DOHH2 (cell line): ENCODE data around the gene IRF9.

Source experiments
- H3F3A ChIP-seq: fragments of 200-600 bp; sonication (generic), shearing (Covaris generic); 2 replicates; pipeline ENCODE4 v1.6.0; 2016; ENCODE audit warnings: antibody characterized with exemption, mild to moderate bottlenecking; ENCODE audit not compliant: control insufficient read depth, insufficient read depth
- H3K27ac ChIP-seq: fragments of 200-600 bp; sonication (generic); 2 replicates; pipeline ENCODE4 v1.5.1; 2014; ENCODE audit warnings: low read depth, mild to moderate bottlenecking, low read length, moderate library complexity
- H3K27me3 ChIP-seq: fragments of 200-600 bp; sonication (generic); 2 replicates; pipeline ENCODE4 v1.6.1; 2014; ENCODE audit warnings: mild to moderate bottlenecking, low read length, mixed read lengths; ENCODE audit not compliant: control insufficient read depth
- H3K36me3 ChIP-seq: fragments of 200-600 bp; sonication (generic); 2 replicates; pipeline ENCODE4 v1.6.1; 2014; ENCODE audit warnings: mild to moderate bottlenecking, low read length, moderate library complexity, mixed read lengths; ENCODE audit not compliant: control insufficient read depth
- H3K4me1 ChIP-seq: fragments of 200-600 bp; sonication (generic); 2 replicates; pipeline ENCODE4 v1.6.1; 2014; ENCODE audit warnings: mild to moderate bottlenecking, low read length, mixed read lengths; ENCODE audit not compliant: control insufficient read depth
- H3K4me2 ChIP-seq: fragments of 200-600 bp; sonication (generic); 2 replicates; pipeline ENCODE4 v1.6.0; 2014; ENCODE audit warnings: mild to moderate bottlenecking, low read length, moderate library complexity
- H3K4me3 ChIP-seq: fragments of 200-600 bp; sonication (generic); 2 replicates; pipeline ENCODE4 v1.5.1; 2014; ENCODE audit warnings: mild to moderate bottlenecking, low read length, mixed read lengths
- H3K79me2 ChIP-seq: fragments of 200-600 bp; sonication (generic); 2 replicates; pipeline ENCODE4 v1.6.1; 2014; ENCODE audit warnings: mild to moderate bottlenecking, low read length, mixed read lengths; ENCODE audit not compliant: control insufficient read depth
- H3K9me2 ChIP-seq: fragments of 200-600 bp; sonication (generic); replicated peaks from 2 replicates; pipeline ENCODE4 v1.6.1; 2014; ENCODE audit warnings: mild to moderate bottlenecking, low read length, mixed read lengths; ENCODE audit not compliant: control insufficient read depth
- H3K9me3 ChIP-seq: fragments of 200-600 bp; sonication (generic); 2 replicates; pipeline ENCODE4 v1.6.1; 2014; ENCODE audit warnings: antibody characterized with exemption, low read length, mixed read lengths; ENCODE audit not compliant: control insufficient read depth, insufficient read depth
- H4K20me1 ChIP-seq: fragments of 200-600 bp; sonication (generic); 2 replicates; pipeline ENCODE4 v1.6.0; 2014; ENCODE audit warnings: low read depth, mild to moderate bottlenecking, antibody characterized with exemption, low read length, moderate library complexity; ENCODE audit not compliant: control insufficient read depth, insufficient read depth
- EZH2phosphoT487 ChIP-seq: fragments of 200-600 bp; sonication (generic); IDR thresholded peaks from 2 replicates; pipeline ENCODE4 v1.6.1; 2017; ENCODE audit warnings: borderline replicate concordance, mild to moderate bottlenecking, antibody characterized with exemption, low read length, moderate library complexity, mixed read lengths
- TF ChIP-seq, protein P1 (sequence below): fragments of 200-600 bp; sonication (generic); IDR thresholded peaks from one replicate; pipeline ENCODE4 v1.5.1; 2014; ENCODE audit warnings: antibody characterized with exemption, mild to moderate bottlenecking, low read depth, low read length; ENCODE audit not compliant: poor library complexity, severe bottlenecking

IRF9 gene

DNA sequence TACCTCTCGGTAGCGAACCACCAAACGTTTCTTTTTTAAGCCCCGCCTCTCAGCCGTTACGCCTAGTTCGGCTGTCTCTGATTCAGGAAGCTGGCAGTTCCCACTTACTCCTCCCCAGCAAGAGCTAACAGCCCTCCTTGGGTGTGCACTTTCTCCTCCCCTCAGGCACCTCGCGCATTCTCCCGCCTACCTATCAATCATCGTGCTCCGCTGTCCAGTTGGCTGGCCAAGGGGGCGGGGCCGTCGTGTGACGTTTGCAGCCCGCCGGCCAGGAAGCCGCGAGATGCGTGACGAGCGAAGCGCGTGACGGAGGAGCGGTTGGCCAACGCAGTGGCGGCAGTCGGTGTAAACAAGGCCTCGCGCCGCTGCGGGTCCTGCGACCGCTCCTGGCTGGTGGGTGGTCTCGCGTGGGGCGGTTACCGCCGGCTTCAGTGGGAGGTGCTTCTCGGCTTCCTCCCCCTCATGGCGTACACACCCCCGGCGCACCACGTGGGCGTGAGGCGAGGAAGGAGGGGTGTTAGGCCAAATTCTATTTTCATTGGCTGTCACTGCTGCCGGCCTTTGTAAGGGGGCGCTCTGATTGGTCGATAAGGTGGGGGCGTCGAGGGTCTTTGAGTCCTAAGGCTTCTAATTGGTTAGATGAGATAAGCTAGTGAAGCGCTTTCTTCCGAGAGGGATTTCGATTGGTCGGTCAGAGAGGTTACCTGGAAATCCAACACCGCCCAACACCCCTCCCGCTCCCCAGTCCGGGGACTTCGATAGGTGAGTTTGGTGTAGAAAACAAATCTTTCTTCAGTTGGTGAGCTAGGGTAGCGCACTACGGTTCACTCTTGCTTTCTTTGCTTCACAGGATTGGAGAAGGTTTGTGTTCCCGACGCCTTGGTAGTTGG lies 46.3 kb upstream of the IRF9 start, which contains the start of the genes DCAF11 and NRL:
Gene DCAF11 (plus strand): TSS at position 246 of the 890 bp plus-strand sequence. CDS start 818 bp downstream, outside the sequence.
Gene NRL (minus strand): TSS at position 418 of the 890 bp plus-strand sequence. CDS start 32,101 bp downstream, outside the sequence.
- no peaks in the 10 kb centered on the region for H3K27me3 ChIP-seq
- H4K20me1 ChIP-seq, result peaks cover 4% of the 10 kb centered on the region; the same call in 1 of the 2 replicates
- H3K79me2 ChIP-seq, result peaks cover 24% of the 10 kb centered on the region
- H3K4me2 ChIP-seq, result peak within 1 kb of the TSS; percentile 93
- peaks cover 15% of the 10 kb centered on the region for H3F3A ChIP-seq
- peak within 1 kb of the TSS; percentile 93 for H3K4me3 ChIP-seq
- TF ChIP-seq, protein P1, sequence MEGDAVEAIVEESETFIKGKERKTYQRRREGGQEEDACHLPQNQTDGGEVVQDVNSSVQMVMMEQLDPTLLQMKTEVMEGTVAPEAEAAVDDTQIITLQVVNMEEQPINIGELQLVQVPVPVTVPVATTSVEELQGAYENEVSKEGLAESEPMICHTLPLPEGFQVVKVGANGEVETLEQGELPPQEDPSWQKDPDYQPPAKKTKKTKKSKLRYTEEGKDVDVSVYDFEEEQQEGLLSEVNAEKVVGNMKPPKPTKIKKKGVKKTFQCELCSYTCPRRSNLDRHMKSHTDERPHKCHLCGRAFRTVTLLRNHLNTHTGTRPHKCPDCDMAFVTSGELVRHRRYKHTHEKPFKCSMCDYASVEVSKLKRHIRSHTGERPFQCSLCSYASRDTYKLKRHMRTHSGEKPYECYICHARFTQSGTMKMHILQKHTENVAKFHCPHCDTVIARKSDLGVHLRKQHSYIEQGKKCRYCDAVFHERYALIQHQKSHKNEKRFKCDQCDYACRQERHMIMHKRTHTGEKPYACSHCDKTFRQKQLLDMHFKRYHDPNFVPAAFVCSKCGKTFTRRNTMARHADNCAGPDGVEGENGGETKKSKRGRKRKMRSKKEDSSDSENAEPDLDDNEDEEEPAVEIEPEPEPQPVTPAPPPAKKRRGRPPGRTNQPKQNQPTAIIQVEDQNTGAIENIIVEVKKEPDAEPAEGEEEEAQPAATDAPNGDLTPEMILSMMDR, result no peak
- TF ChIP-seq EZH2phosphoT487, result no peak
- no peaks in the 10 kb centered on the region for H3K9me3 ChIP-seq
- no peaks in the 10 kb centered on the region for H3K9me2 ChIP-seq
- peak within 1 kb of the TSS; percentile 90 for H3K27ac ChIP-seq
- H3K4me1 ChIP-seq, result peaks cover 18% of the 10 kb centered on the region
- peaks cover 46% of the 10 kb centered on the region for H3K36me3 ChIP-seq

DNA sequence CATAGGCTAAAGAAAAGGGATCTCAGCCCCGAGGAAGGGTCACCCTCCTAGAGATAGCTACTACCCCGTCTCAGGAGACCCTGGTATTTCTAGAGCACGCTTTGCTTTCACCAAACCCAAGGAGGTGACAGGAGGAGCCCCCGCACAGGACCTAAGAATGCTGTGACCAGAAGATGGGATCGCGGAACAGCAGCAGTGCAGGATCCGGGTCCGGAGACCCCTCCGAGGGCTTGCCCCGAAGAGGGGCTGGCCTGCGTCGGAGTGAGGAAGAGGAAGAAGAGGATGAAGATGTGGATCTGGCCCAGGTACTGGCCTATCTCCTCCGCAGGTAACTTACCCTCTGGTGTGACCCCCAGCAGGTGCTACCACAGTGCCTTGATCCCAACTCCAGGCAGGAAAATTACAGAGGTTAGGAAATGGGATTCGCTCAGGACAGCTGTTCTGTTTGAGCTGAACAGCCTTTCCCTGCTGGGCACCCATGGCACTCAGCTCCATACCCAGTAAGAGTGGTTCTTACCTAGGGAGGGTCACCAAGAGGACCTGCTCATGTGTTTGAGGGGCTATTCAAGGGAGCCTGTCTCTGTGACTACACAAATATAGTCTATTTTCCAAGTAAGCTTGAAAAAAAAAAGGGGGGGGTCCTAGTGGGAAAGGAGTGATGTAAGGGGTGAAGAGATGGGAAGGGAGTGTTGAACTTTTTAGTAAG lies 45.5 kb upstream of the IRF9 start:
- peaks cover 4% of the 10 kb centered on the region; the same call in 1 of the 2 replicates for H4K20me1 ChIP-seq
- peaks cover 50% of the 10 kb centered on the region for H3K36me3 ChIP-seq
- peaks cover 9% of the 10 kb centered on the region; the same call in 1 of the 2 replicates for H3F3A ChIP-seq
- no peaks in the 10 kb centered on the region for H3K9me2 ChIP-seq
- H3K4me2 ChIP-seq, result peak overlapping the region; percentile 83
- H3K27me3 ChIP-seq, result no peaks in the 10 kb centered on the region
- TF ChIP-seq, protein P1, result no peak
- no peak for TF ChIP-seq EZH2phosphoT487
- H3K4me3 ChIP-seq, result peak overlapping the region; percentile 93
- peaks cover 24% of the 10 kb centered on the region for H3K79me2 ChIP-seq
- no peaks in the 10 kb centered on the region for H3K9me3 ChIP-seq
- peaks cover 18% of the 10 kb centered on the region for H3K4me1 ChIP-seq
- peak overlapping the region; percentile 90; the same call in 1 of the 2 replicates for H3K27ac ChIP-seq

DNA sequence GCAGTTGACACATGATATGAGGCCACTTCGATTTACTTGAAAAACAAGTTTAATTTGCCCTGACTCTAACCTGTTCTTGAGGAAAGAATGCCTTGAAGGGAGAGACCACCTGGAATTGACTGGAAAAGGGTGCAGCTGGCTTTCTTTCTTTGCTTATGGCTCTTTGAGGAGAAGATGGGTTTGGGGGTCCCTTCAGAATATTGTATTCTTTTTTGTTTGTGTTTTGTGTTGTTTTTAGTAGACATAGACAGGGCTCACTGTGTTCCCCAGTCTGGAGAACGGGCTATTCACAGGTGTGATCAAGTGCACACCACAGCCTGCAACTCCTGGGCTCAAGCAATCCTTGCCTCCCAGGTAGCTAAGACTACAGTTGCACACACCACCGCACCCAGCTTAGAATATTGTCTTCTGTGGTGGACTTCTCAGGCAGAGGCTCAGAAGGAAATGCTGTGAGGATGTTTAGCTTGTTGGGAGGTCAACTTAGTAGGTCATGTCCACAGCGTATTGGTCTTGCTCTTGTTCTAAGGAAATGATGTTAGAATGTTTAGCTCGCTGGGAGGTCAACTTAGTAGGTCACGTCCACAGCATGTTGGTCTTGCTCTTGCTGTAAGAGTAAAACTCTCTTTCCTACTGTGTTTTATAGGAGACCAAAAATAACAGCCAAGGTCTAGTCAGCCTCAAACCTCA lies 44.8 kb upstream of the IRF9 start:
- peaks cover 4% of the 10 kb centered on the region; the same call in 1 of the 2 replicates for H4K20me1 ChIP-seq
- H3K27ac ChIP-seq, result no peak overlapping the region
- peak overlapping the region; percentile 93 for H3K4me3 ChIP-seq
- H3K27me3 ChIP-seq, result no peaks in the 10 kb centered on the region
- H3K4me1 ChIP-seq, result peaks cover 14% of the 10 kb centered on the region
- H3K36me3 ChIP-seq, result peaks cover 56% of the 10 kb centered on the region
- peak overlapping the region; percentile 83 for H3K4me2 ChIP-seq
- peaks cover 5% of the 10 kb centered on the region; the same call in 1 of the 2 replicates for H3F3A ChIP-seq
- H3K9me3 ChIP-seq, result no peaks in the 10 kb centered on the region
- H3K79me2 ChIP-seq, result peaks cover 24% of the 10 kb centered on the region
- TF ChIP-seq, protein P1, result no peak
- TF ChIP-seq EZH2phosphoT487, result no peak
- no peaks in the 10 kb centered on the region for H3K9me2 ChIP-seq
